CD1c-positive myeloid dendritic cell (primary cell): ENCODE measurements around the gene DUSP28.

ENCODE experiments used
- DNase-seq: peaks from one replicate; pipeline ENCODE4 v3.0.0-alpha.2; 2016; ENCODE audit errors: extremely low spot score

DUSP28 gene

GRCh38 chr2:240598311-240598911, 38.3 kb downstream of the DUSP28 start:
- no peak for DNase-seq

DNA sequence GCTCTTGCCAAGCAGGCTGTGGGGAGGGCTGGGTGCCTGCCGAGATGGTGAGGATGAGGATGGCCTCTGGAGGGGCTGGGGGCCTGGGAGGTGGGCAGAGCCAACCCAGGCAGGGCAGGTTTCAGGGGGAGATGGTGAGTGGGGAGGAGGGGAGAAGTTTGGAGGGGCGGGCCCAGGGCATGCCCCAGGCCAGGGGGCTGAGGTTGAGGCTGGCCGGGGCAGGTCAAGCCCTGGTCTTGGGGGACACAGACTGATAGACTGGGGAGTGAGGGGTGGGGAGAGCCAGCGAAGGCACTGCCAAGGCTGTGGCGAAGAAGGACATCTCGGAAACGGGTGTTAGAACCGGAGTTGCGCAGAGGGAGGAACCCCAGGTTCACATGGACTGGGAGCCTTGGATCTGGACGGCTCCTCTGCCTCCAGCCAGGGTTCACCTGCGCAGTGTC, 39.0 kb downstream of the DUSP28 start:
- DNase-seq, result no peak

DNA sequence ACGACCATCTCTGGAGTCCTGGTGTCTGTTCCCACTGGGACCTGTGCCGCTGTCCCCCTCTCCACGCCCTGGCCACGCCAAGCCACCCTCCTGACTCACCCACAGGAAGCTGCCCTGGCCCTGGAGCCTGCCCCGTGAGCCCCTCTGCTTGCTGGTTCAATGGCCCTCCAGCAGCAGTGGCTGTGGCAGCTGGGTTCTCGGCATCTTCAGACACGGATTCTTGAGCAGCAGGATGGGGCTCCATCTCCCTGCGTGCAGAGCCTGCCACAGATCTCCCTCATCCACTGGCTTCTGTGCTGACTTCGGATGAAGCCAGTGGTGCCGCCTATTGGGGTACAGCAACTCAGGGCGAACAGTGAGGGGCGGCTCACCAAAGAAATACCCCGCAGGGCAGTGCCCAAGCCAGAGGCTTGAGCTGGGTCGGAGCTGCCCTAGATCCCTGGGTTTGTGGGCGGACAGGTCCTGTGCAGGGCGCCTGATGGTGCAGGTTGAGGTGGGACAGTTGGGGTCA, 40.3 kb downstream of the DUSP28 start:
- DNase-seq, result no peak

DNA sequence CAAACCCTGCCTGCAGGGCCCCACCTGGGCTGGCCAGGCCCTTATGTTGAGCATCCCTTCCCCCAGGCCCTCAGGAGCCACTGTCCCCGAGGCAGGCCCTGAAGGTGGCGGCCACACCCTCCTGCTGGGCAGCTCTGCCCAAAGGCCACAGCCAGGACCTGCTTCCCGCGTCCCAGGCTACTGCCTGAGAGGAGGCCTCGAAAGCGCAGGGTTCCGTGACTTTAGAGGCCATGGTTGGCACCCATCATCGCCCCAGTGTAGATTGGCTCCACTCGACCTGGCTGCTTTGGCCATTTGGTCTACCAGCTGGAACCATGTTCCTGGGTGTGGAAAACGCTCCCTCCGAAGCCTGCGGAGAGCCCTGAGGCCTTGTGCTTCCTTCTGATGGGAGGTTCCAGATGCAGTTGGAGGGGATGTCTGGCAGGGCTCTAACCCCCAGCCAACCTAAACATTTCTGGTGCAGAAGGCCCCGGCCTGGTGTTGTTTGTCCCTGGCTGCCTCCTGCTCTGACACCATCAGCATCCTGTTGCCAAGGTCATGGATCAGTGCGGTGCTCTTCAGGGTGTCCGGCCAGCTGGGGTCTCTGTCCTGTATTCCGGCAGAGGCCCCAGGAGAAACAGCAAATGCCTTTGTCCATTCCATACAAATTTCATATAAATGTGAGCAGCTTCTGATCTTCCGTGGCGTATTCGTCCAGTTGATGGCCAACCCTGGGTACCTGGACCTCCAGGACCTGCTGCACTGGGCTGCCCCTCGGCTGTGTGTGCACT, 41.1 kb downstream of the DUSP28 start:
- no peak for DNase-seq

DNA sequence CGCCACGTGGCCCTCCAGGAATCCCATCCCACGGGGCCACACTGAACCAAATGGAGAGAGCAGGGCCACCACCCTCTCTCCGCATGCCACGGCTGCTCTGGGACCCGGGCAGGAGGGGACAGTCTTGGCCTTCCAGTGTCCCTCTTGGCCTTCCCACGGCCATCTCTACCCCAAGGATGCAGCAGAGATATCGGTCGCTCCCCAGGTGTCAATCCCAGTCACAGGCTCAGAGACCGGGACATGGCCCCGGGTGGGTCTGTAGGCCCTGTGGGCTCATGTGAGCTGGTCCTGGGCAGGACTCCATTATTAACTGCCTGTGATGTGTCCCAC, 41.6 kb downstream of the DUSP28 start:
- no peak for DNase-seq

DNA sequence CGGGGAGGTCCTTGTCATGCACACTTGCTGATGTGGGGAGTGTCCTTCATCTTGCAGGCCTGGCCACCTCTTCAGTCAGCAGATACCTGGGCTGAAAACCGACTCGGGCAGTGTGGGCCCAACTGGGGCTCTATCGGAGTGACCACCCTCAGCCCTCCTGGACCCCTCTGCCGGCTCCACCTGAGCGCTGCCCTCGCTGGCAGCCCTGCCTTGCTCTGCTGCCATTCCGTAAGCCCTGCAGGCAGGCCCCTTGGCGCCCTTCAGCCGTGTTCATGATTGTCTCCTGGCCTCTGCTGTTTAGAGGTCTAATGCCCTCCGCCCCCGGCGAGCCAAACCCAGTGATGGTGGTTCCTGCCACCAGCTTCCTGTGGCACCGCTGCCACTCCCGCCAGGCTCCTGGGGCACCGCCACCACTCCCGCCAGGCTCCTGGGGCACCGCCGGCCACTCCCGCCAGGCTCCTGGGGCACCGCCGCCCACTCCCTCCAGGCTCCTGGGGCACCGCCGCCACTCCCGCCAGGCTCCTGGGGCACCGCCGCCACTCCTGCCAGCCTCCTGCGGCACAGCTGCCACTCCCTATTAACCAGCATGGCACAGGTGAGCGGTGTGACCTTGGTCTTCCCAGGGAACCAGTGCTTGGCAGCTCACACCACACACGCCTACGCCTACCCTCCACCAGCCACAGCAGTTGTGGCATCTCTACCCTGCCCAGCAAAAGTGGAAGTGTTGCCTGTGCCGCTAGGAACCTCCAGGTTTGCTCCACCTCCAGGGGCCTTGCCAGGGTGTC, 42.3 kb downstream of the DUSP28 start:
- DNase-seq, result no peak

GRCh38 chr2:240603081-240603835, 43.1 kb downstream of the DUSP28 start:
- no peak for DNase-seq

- no peak for DNase-seq
Measured at GRCh38 chr2:240603846-240604245, 43.7 kb downstream of the DUSP28 start.

DNA sequence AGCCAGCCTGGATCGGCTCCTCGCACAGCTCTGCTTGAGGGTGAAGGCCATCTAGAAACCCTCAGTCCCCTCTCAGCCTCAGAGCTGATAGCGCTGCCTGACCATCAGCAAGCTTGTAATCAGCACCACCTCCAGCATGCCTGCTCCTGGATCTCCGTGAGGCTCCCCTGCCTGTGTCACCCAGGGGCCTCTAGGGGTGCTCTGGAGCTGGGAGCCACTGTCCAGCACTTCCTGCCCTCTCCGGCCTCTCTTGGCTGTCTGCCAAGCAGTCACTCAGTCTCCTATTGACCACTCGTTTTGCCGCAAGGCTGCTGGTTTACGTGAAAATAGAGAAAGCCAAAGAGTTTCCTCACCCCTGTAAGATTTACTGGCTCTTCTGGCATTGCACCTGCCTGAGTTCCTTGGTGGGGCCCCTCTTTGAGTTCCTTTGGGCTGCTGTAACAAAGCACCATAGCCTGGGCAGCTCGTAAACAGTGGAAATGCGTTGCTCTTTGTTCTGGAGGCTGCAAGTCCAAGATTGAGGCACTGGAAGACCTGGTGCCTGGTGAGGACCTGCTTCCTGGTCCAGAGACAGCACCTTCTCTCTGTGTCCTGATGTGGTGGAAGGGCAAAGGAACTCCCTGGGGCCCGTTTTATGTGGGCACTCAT, 44.3 kb downstream of the DUSP28 start:
- DNase-seq, result peak; percentile 69

GRCh38 chr2:240604939-240605716, 45.0 kb downstream of the DUSP28 start:
- no peak for DNase-seq

- DNase-seq, result no peak
Measured at GRCh38 chr2:240605867-240606743, 45.9 kb downstream of the DUSP28 start.

GRCh38 chr2:240611601-240612210, 51.5 kb downstream of the DUSP28 start:
- peak; percentile 63 for DNase-seq
